ENCODE results near the gene PTPN3.

PTPN3 gene

GRCh38 chr9:109383356-109383755 lies 114.8 kb downstream of the PTPN3 start:
- DNase-seq (ENCODE audit: low read depth), result no peak
- H3K4me3 ChIP-seq (ENCODE audit: low read length), result no peak overlapping the region
- TF ChIP-seq, protein P1, sequence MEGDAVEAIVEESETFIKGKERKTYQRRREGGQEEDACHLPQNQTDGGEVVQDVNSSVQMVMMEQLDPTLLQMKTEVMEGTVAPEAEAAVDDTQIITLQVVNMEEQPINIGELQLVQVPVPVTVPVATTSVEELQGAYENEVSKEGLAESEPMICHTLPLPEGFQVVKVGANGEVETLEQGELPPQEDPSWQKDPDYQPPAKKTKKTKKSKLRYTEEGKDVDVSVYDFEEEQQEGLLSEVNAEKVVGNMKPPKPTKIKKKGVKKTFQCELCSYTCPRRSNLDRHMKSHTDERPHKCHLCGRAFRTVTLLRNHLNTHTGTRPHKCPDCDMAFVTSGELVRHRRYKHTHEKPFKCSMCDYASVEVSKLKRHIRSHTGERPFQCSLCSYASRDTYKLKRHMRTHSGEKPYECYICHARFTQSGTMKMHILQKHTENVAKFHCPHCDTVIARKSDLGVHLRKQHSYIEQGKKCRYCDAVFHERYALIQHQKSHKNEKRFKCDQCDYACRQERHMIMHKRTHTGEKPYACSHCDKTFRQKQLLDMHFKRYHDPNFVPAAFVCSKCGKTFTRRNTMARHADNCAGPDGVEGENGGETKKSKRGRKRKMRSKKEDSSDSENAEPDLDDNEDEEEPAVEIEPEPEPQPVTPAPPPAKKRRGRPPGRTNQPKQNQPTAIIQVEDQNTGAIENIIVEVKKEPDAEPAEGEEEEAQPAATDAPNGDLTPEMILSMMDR (conservative IDR thresholded peaks at IDR 0.05; ENCODE audit: low read length), result no peak

DNA sequence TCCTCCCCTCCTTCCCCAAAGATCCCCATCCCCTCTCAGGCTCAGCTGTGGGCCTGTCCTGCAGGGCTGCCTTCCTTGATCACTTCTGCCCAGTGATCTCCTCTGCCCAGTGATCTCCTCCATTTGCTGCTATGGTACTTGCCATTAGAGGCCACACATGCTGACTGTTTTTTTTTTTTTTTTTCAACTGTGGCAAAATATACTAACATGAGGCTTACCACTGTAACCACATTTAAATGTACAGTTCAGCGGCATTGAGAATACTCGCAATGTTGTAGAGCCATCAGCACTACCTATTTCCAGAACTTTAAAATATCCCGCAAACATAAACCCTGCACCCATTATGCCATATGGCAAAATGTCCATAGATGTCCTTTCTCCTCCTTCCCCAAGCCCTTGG lies 115.5 kb downstream of the PTPN3 start:
- TF ChIP-seq, protein P1 (conservative IDR thresholded peaks at IDR 0.05; ENCODE audit: low read length), result no peak
- no peak for DNase-seq (ENCODE audit: low read depth)
- H3K4me3 ChIP-seq (ENCODE audit: low read length), result no peak overlapping the region

GRCh38 chr9:109382182-109382581 lies 115.9 kb downstream of the PTPN3 start:
- H3K4me3 ChIP-seq (ENCODE audit: low read length), result no peak overlapping the region
- DNase-seq (ENCODE audit: low read depth), result no peak
- TF ChIP-seq, protein P1 (conservative IDR thresholded peaks at IDR 0.05; ENCODE audit: low read length), result no peak

- no peak overlapping the region for H3K4me3 ChIP-seq (ENCODE audit: low read length)
- no peak for DNase-seq (ENCODE audit: low read depth)
These were observed 116.9 kb downstream of the PTPN3 start for GRCh38 chr9:109381011-109381729.

DNA sequence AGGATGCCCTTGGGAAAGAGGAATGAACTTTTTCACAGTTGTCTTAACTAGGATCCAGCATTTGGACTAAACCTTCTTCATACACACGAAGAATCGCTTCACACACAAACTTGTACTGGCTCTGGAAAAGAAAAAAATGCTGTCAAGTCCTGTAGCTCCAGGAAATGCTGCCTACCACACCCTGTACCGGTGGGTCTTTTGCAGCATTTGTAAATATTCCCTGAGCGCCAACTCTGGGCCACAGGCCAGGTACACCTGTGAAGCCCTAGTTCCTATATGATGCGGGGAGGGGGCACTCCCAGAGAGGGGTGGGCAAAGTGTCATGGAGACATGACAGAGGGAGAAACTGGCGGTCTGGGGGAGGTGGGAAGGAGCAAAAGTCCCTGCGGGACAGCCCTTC lies 118.6 kb downstream of the PTPN3 start:
- no peak overlapping the region for H3K4me3 ChIP-seq (ENCODE audit: low read length)
- TF ChIP-seq, protein P1 (conservative IDR thresholded peaks at IDR 0.05; ENCODE audit: low read length), result no peak
- DNase-seq (ENCODE audit: low read depth), result no peak

More at GRCh38 chr9:109381011-109381729, 116.9 kb downstream of the PTPN3 start:
- TF ChIP-seq, protein P1 (conservative IDR thresholded peaks at IDR 0.05; ENCODE audit: low read length), result no peak

- no peak overlapping the region for H3K4me3 ChIP-seq (ENCODE audit: low read length)
- no peak for DNase-seq (ENCODE audit: low read depth)
- TF ChIP-seq, protein P1 (conservative IDR thresholded peaks at IDR 0.05; ENCODE audit: low read length), result no peak
These were observed 119.8 kb downstream of the PTPN3 start for GRCh38 chr9:109378316-109378715.

DNA sequence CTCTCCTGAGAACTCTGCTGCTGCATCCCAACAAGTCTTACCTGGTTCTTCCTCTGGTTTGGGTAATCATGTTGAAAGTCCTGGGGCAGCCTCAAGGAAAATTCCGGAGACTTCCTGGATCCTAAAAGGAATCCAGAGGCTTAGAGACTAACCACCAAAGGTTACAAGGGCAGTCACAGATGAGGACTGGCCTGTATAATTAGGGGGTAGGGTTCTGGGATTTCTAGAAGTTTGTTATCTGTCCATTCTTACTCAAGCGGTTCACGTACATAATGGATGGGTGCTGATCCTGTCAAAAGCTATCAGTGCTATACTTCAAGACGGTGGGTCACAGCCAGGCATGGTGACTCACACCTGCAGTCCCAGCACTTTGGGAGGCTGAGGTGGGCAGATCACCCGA lies 125.9 kb downstream of the PTPN3 start:
- TF ChIP-seq, protein P1 (conservative IDR thresholded peaks at IDR 0.05; ENCODE audit: low read length), result no peak
- DNase-seq (ENCODE audit: low read depth), result no peak
- no peak overlapping the region for H3K4me3 ChIP-seq (ENCODE audit: low read length)
